ENCODE measurements around the gene SPOCK2. TPM values are rescaled to one million over a fixed set of nuclear protein-coding genes. Genes with fewer than 3 reads are reported as not detected.

SPOCK2 gene
- total and polyA plus RNA-seq, 2 of the 13 experiments (the other 11 are each of a cell fraction or from before 2014, with no cell fraction given), result 8.6 to 30.6 TPM

- TF ChIP-seq ARID4A (CRISPR knock-in tag; IDR thresholded peaks at IDR 0.05; ENCODE audit: borderline replicate concordance), result no peak
- TF ChIP-seq EHMT2 (IDR thresholded peaks at IDR 0.05; ENCODE audit: borderline replicate concordance, low read depth, low read length), result no peak
- TF ChIP-seq NFKB2 (CRISPR knock-in tag; IDR thresholded peaks at IDR 0.05; ENCODE audit: borderline replicate concordance), result no peak
- no peak for TF ChIP-seq GRHL1 (CRISPR knock-in tag; conservative IDR thresholded peaks at IDR 0.05)
- no peak for TF ChIP-seq ZBTB21 (CRISPR knock-in tag; IDR thresholded peaks at IDR 0.05)
- TF ChIP-seq REL (CRISPR knock-in tag; conservative IDR thresholded peaks at IDR 0.05), result no peak
- TF ChIP-seq FOSL1 (CRISPR knock-in tag; IDR thresholded peaks at IDR 0.05; ENCODE audit: borderline replicate concordance), result no peak
- TF ChIP-seq, protein P1, sequence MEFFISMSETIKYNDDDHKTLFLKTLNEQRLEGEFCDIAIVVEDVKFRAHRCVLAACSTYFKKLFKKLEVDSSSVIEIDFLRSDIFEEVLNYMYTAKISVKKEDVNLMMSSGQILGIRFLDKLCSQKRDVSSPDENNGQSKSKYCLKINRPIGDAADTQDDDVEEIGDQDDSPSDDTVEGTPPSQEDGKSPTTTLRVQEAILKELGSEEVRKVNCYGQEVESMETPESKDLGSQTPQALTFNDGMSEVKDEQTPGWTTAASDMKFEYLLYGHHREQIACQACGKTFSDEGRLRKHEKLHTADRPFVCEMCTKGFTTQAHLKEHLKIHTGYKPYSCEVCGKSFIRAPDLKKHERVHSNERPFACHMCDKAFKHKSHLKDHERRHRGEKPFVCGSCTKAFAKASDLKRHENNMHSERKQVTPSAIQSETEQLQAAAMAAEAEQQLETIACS (CRISPR knock-in tag; IDR thresholded peaks at IDR 0.05), result no peak
- TF ChIP-seq ZNF431 (CRISPR knock-in tag; IDR thresholded peaks at IDR 0.05; ENCODE audit: borderline replicate concordance, low read depth), result no peak
- TF ChIP-seq KDM1A (CRISPR knock-in tag; IDR thresholded peaks at IDR 0.05), result no peak
- TF ChIP-seq ZNF333 (CRISPR knock-in tag; IDR thresholded peaks at IDR 0.05; ENCODE audit: borderline replicate concordance), result no peak
- TF ChIP-seq, protein P2, sequence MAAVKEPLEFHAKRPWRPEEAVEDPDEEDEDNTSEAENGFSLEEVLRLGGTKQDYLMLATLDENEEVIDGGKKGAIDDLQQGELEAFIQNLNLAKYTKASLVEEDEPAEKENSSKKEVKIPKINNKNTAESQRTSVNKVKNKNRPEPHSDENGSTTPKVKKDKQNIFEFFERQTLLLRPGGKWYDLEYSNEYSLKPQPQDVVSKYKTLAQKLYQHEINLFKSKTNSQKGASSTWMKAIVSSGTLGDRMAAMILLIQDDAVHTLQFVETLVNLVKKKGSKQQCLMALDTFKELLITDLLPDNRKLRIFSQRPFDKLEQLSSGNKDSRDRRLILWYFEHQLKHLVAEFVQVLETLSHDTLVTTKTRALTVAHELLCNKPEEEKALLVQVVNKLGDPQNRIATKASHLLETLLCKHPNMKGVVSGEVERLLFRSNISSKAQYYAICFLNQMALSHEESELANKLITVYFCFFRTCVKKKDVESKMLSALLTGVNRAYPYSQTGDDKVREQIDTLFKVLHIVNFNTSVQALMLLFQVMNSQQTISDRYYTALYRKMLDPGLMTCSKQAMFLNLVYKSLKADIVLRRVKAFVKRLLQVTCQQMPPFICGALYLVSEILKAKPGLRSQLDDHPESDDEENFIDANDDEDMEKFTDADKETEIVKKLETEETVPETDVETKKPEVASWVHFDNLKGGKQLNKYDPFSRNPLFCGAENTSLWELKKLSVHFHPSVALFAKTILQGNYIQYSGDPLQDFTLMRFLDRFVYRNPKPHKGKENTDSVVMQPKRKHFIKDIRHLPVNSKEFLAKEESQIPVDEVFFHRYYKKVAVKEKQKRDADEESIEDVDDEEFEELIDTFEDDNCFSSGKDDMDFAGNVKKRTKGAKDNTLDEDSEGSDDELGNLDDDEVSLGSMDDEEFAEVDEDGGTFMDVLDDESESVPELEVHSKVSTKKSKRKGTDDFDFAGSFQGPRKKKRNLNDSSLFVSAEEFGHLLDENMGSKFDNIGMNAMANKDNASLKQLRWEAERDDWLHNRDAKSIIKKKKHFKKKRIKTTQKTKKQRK (IDR thresholded peaks at IDR 0.05; ENCODE audit: low read length), result no peak
- no peak for TF ChIP-seq CHD2 (IDR thresholded peaks at IDR 0.05; ENCODE audit: low read depth, low read length)
Measured at GRCh38 chr10:72066318-72067284, 21.8 kb downstream of the SPOCK2 start (continued).

All from HepG2 (cell line).